Nephron progenitor cell (in vitro differentiated cells): ENCODE measurements around the gene PGBD2.

Experiments
- DNase-seq: peaks from one replicate; pipeline ENCODE4 v3.0.0; 2021
- H3K27ac Mint-ChIP-seq: 2 replicates; pipeline ENCODE4 v1.8.0; 2021; ENCODE audit warnings: mild to moderate bottlenecking, moderate library complexity, mixed read lengths
- H3K27me3 Mint-ChIP-seq: 2 replicates; pipeline ENCODE4 v1.8.0; 2021; ENCODE audit warnings: mild to moderate bottlenecking, low read depth, mixed read lengths; ENCODE audit not compliant: poor library complexity
- H3K36me3 Mint-ChIP-seq: 2 replicates; pipeline ENCODE4 v1.8.0; 2021; ENCODE audit warnings: low read depth, mixed read lengths
- H3K4me1 Mint-ChIP-seq: 2 replicates; pipeline ENCODE4 v1.8.0; 2021; ENCODE audit warnings: mixed read lengths
- H3K4me3 Mint-ChIP-seq: 2 replicates; pipeline ENCODE4 v1.8.0; 2021; ENCODE audit warnings: mild to moderate bottlenecking, moderate library complexity, mixed read lengths
- H3K9me3 Mint-ChIP-seq: 2 replicates; pipeline ENCODE4 v1.8.0; 2021; ENCODE audit warnings: mild to moderate bottlenecking, moderate library complexity, mixed read lengths
- CTCF ChIP-seq: fragments of 200-600 bp; sonication (generic); IDR thresholded peaks from 2 replicates; pipeline ENCODE4 v1.5.0; 2021; ENCODE audit warnings: antibody characterized with exemption

PGBD2 gene

GRCh38 chr1:248894837-248895236 is 11.2 kb upstream of the PGBD2 start:
- no peak for TF ChIP-seq CTCF
- Mint-ChIP-seq H3K27ac (no peak overlapping the region), H3K27me3 (no peaks in the 10 kb centered on the region), H3K4me3 (no peak overlapping the region), H3K4me1 (peaks cover 26% of the 10 kb centered on the region), H3K36me3 (peaks cover 5% of the 10 kb centered on the region), H3K9me3 (peaks cover 15% of the 10 kb centered on the region)
- no peak for DNase-seq

- Mint-ChIP-seq H3K36me3 (peaks cover 5% of the 10 kb centered on the region), H3K4me1 (peaks cover 10% of the 10 kb centered on the region), H3K27me3 (no peaks in the 10 kb centered on the region), H3K27ac (peak overlapping the region; percentile 13), H3K4me3 (no peak overlapping the region), H3K9me3 (peaks cover 17% of the 10 kb centered on the region)
- no peak for DNase-seq
- no peak for TF ChIP-seq CTCF
Measured at GRCh38 chr1:248897412-248898337, 8.4 kb upstream of the PGBD2 start.

GRCh38 chr1:248900637-248901036 is 5.4 kb upstream of the PGBD2 start:
- TF ChIP-seq CTCF: no peak
- Mint-ChIP-seq H3K27me3 (no peaks in the 10 kb centered on the region), H3K36me3 (peaks cover 5% of the 10 kb centered on the region), H3K4me1 (peaks cover 23% of the 10 kb centered on the region), H3K27ac (no peak overlapping the region), H3K9me3 (peaks cover 17% of the 10 kb centered on the region), H3K4me3 (no peak overlapping the region)
- DNase-seq: no peak

- DNase-seq: no peak
- Mint-ChIP-seq H3K36me3 (peaks cover 5% of the 10 kb centered on the region), H3K4me1 (peaks cover 26% of the 10 kb centered on the region), H3K27ac (no peak overlapping the region), H3K9me3 (peaks cover 17% of the 10 kb centered on the region), H3K27me3 (peaks cover 3% of the 10 kb centered on the region), H3K4me3 (no peak overlapping the region)
- TF ChIP-seq CTCF: no peak
Measured at GRCh38 chr1:248901578-248901977, 4.5 kb upstream of the PGBD2 start.

GRCh38 chr1:248904437-248905216 is 1.4 kb upstream of the PGBD2 start:
- no peak for DNase-seq
- Mint-ChIP-seq H3K27me3 (peaks cover 3% of the 10 kb centered on the region), H3K4me3 (peak overlapping the region; percentile 88), H3K27ac (no peak overlapping the region), H3K36me3 (peaks cover 16% of the 10 kb centered on the region), H3K4me1 (peaks cover 47% of the 10 kb centered on the region), H3K9me3 (peaks cover 3% of the 10 kb centered on the region)
- TF ChIP-seq CTCF: no peak
